Measurements from ENCODE around the gene XRCC2. TPM values are rescaled to one million over a fixed set of nuclear protein-coding genes. Genes with fewer than 3 reads are reported as not detected.

The XRCC2 gene
- total and polyA plus RNA-seq, 12 donors: 0.12 to 4.1 (median 0.50) TPM

GRCh38 chr7:152624228-152624627, 51.7 kb downstream of the XRCC2 start:
- intact Hi-C loops (cut with DNase I): no loop called here
- H3K36me3 ChIP-seq (replicated peaks in 1 of 2): no peaks in the 10 kb centered on the region
- no peaks in the 10 kb centered on the region for H3K4me1 ChIP-seq (replicated peaks in 1 of 2)
- no peaks in the 10 kb centered on the region for H3K27me3 ChIP-seq
- H3K4me3 ChIP-seq: no peak overlapping the region
- TF ChIP-seq POLR2A (IDR thresholded peaks at IDR 0.05) (no peak), CTCF (IDR thresholded peaks at IDR 0.05) (no peak)
- no peak for DNase-seq
- WGBS, 4 donors: 52 to 64% (median 57%) methylated on average over 5 of the region's 5 CpGs
- no peaks in the 10 kb centered on the region for H3K9me3 ChIP-seq (replicated peaks in 1 of 3)
- no peak overlapping the region for H3K27ac ChIP-seq

GRCh38 chr7:152621426-152621825, 54.5 kb downstream of the XRCC2 start:
- H3K27me3 ChIP-seq: no peaks in the 10 kb centered on the region
- no peak overlapping the region for H3K27ac ChIP-seq

GRCh38 chr7:152619027-152619739, 56.8 kb downstream of the XRCC2 start:
- Histone ChIP-seq H3K36me3 (replicated peaks in 1 of 2) (no peaks in the 10 kb centered on the region), H3K27me3 (no peaks in the 10 kb centered on the region), H3K27ac (no peak overlapping the region), H3K4me3 (no peak overlapping the region), H3K4me1 (replicated peaks in 1 of 2) (no peaks in the 10 kb centered on the region), H3K9me3 (replicated peaks in 1 of 3) (no peaks in the 10 kb centered on the region)
- 92 to 97% (median 94%) methylated on average over 11 of the region's 11 CpGs for WGBS, 4 donors
- intact Hi-C loops (cut with DNase I): no loop called here
- no peak for TF ChIP-seq CTCF (IDR thresholded peaks at IDR 0.05)
- TF ChIP-seq POLR2A (IDR thresholded peaks at IDR 0.05): no peak
- DNase-seq: no peak

More at GRCh38 chr7:152621426-152621825, 54.5 kb downstream of the XRCC2 start:
- DNase-seq: no peak
- WGBS, 4 donors: 89 to 96% (median 90%) methylated on average over 1 of the region's 1 CpG
- H3K9me3 ChIP-seq (replicated peaks in 1 of 3): no peaks in the 10 kb centered on the region
- intact Hi-C loops (cut with DNase I): no loop called here
- no peak for TF ChIP-seq CTCF (IDR thresholded peaks at IDR 0.05)
- TF ChIP-seq POLR2A (IDR thresholded peaks at IDR 0.05): no peak
- no peaks in the 10 kb centered on the region for H3K36me3 ChIP-seq (replicated peaks in 1 of 2)
- H3K4me3 ChIP-seq: no peak overlapping the region
- no peaks in the 10 kb centered on the region for H3K4me1 ChIP-seq (replicated peaks in 1 of 2)

GRCh38 chr7:152618427-152618826, 57.5 kb downstream of the XRCC2 start:
- Histone ChIP-seq H3K36me3 (replicated peaks in 1 of 2) (no peaks in the 10 kb centered on the region), H3K4me3 (no peak overlapping the region), H3K4me1 (replicated peaks in 1 of 2) (no peaks in the 10 kb centered on the region), H3K9me3 (replicated peaks in 1 of 3) (no peaks in the 10 kb centered on the region), H3K27ac (no peak overlapping the region), H3K27me3 (no peaks in the 10 kb centered on the region)
- intact Hi-C loops (cut with DNase I): no loop called here
- no peak for TF ChIP-seq CTCF (IDR thresholded peaks at IDR 0.05)
- no peak for TF ChIP-seq POLR2A (IDR thresholded peaks at IDR 0.05)
- no peak for DNase-seq
- 91 to 95% (median 94%) methylated on average over 5 of the region's 5 CpGs for WGBS, 4 donors
